HepG2 (cell line): Measurements from ENCODE around the gene CEP97.

ENCODE experiments used
- ATF4 ChIP-seq, 2 experiments: fragments of 450-650 bp in 1 of 2; sonication (generic) in 1 of 2; formaldehyde crosslinking; IDR thresholded peaks; 2 replicates each; pipeline versions ENCODE4 v1.5.0 to v1.8.0; 2020 to 2022; ENCODE audit warnings: mild to moderate bottlenecking in 1 of 2, missing genetic modification reagents in 1 of 2
- EP300 ChIP-seq, 3 experiments: sonication (generic) in 1 of 3; formaldehyde crosslinking in 1 of 3; IDR thresholded peaks; 2 replicates each; pipeline versions ENCODE4 v1.5.1 to v1.6.1; 2011 to 2020; ENCODE audit warnings: low read depth in 2 of 3, low read length in 2 of 3, borderline replicate concordance in 1 of 3, improper control_type of control experiment in 1 of 3, mild to moderate bottlenecking in 1 of 3, missing genetic modification reagents in 1 of 3, moderate library complexity in 1 of 3
- EZH2 ChIP-seq: conservative IDR thresholded peaks from 2 replicates; pipeline ENCODE4 v1.6.1; 2012; ENCODE audit warnings: mild to moderate bottlenecking, low read depth, low read length, moderate library complexity
- FOXK1 ChIP-seq: sonication (generic); formaldehyde crosslinking; IDR thresholded peaks from 2 replicates; pipeline ENCODE4 v1.4.0; 2020; ENCODE audit warnings: low read depth, missing genetic modification reagents, borderline replicate concordance
- MZF1 ChIP-seq: sonication (generic); formaldehyde crosslinking; IDR thresholded peaks from 2 replicates; pipeline ENCODE4 v1.8.1; 2023; ENCODE audit warnings: mild to moderate bottlenecking, missing genetic modification reagents, borderline replicate concordance
- NFYB ChIP-seq: sonication (generic); formaldehyde crosslinking; IDR thresholded peaks from 2 replicates; pipeline ENCODE4 v1.4.0; 2020; ENCODE audit warnings: missing genetic modification reagents
- POLR2A ChIP-seq, 2 experiments: IDR thresholded peaks; 2 replicates each; pipeline ENCODE4 v1.6.1; 2011; ENCODE audit warnings: low read depth in 2 of 2, low read length in 2 of 2, mild to moderate bottlenecking in 1 of 2, moderate library complexity in 1 of 2; ENCODE audit not compliant: insufficient read depth in 1 of 2
- RFX5 ChIP-seq: IDR thresholded peaks from 2 replicates; pipeline ENCODE4 v1.6.1; 2011; ENCODE audit warnings: low read depth, low read length, improper control_type of control experiment
- SYNCRIP ChIP-seq: fragments of 200-400 bp; formaldehyde crosslinking; IDR thresholded peaks from 2 replicates; pipeline ENCODE4 v1.6.1; 2018; ENCODE audit warnings: mild to moderate bottlenecking, low read depth, low read length; ENCODE audit not compliant: insufficient read depth
- TF ChIP-seq, protein P1 (sequence below): sonication (generic); formaldehyde crosslinking; IDR thresholded peaks from 2 replicates; pipeline ENCODE4 v1.5.0; 2020; ENCODE audit warnings: mild to moderate bottlenecking, missing genetic modification reagents, moderate library complexity
- TF ChIP-seq, protein P2 (sequence below): IDR thresholded peaks from 2 replicates; pipeline ENCODE4 v1.6.1; 2016; ENCODE audit warnings: control low read depth

DNA sequence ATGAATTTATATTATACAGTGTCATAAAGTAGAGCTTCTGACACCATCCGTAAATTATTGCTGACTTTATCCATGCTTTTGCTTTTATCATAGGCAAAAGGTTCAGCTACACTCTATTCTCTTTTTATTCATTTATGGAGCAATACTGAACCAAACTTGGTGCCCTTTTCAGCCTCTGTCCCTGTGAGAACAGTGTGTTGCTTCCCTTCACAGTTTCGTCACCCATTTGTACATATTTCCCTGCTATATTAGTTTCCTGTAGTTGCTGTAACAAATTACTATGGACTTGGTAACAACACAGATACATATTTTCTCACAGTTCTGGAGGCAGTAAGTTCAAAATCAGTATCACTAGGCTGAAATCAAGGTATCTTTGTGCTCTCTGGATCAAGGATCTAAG lies 35.1 kb upstream of the CEP97 start:
- no peak for TF ChIP-seq RFX5
- TF ChIP-seq, protein P1, sequence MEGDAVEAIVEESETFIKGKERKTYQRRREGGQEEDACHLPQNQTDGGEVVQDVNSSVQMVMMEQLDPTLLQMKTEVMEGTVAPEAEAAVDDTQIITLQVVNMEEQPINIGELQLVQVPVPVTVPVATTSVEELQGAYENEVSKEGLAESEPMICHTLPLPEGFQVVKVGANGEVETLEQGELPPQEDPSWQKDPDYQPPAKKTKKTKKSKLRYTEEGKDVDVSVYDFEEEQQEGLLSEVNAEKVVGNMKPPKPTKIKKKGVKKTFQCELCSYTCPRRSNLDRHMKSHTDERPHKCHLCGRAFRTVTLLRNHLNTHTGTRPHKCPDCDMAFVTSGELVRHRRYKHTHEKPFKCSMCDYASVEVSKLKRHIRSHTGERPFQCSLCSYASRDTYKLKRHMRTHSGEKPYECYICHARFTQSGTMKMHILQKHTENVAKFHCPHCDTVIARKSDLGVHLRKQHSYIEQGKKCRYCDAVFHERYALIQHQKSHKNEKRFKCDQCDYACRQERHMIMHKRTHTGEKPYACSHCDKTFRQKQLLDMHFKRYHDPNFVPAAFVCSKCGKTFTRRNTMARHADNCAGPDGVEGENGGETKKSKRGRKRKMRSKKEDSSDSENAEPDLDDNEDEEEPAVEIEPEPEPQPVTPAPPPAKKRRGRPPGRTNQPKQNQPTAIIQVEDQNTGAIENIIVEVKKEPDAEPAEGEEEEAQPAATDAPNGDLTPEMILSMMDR: no peak
- TF ChIP-seq EZH2: no peak
- TF ChIP-seq FOXK1 (CRISPR knock-in tag): no peak
- TF ChIP-seq EP300 (IDR thresholded peaks at IDR 0.05; ENCODE audit: low read depth in 2 of 2, low read length in 2 of 2): no peak
- TF ChIP-seq EP300 (CRISPR knock-in tag; IDR thresholded peaks at IDR 0.05; ENCODE audit: borderline replicate concordance): no peak
- TF ChIP-seq ATF4 (CRISPR knock-in tag; IDR thresholded peaks at IDR 0.05): no peak
- no peak for TF ChIP-seq POLR2A (IDR thresholded peaks at IDR 0.05; ENCODE audit: insufficient read depth in 1 of 2, low read depth in 2 of 2, low read length in 2 of 2)
- no peak for TF ChIP-seq NFYB (CRISPR knock-in tag)
- TF ChIP-seq SYNCRIP: no peak
- TF ChIP-seq, protein P2, sequence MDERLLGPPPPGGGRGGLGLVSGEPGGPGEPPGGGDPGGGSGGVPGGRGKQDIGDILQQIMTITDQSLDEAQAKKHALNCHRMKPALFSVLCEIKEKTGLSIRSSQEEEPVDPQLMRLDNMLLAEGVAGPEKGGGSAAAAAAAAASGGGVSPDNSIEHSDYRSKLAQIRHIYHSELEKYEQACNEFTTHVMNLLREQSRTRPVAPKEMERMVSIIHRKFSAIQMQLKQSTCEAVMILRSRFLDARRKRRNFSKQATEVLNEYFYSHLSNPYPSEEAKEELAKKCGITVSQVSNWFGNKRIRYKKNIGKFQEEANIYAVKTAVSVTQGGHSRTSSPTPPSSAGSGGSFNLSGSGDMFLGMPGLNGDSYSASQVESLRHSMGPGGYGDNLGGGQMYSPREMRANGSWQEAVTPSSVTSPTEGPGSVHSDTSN (CRISPR knock-in tag): no peak
- no peak for TF ChIP-seq MZF1 (CRISPR knock-in tag)
